SK-N-SH (cell line): ENCODE measurements around the gene EPB41L4A. TPM values are rescaled to one million over a fixed set of nuclear protein-coding genes. Genes with fewer than 3 reads are reported as not detected.

Experiments
- CTCF ChIA-PET: fragments of 300-600, 350-600 bp; formaldehyde crosslinking; extraction: SDS; loops from one replicate; lab custom pipeline; 2021; lab: Yijun Ruan, JAX
- POLR2A ChIA-PET: fragments of 350-600 bp; sonication (Branson Sonifier 250); formaldehyde crosslinking; extraction: SDS; loops from one replicate; lab custom pipeline; 2020; ENCODE audit warnings: antibody characterized with exemption, inconsistent platforms; lab: Yijun Ruan, JAX
- DNase-seq: peaks from one replicate; pipeline ENCODE4 v3.0.0; 2012
- H2AFZ ChIP-seq: fragments of 200-600 bp; sonication (generic); 2 replicates; pipeline ENCODE4 v1.8.1; 2016; ENCODE audit warnings: antibody characterized with exemption, mild to moderate bottlenecking, low read depth
- H3F3A ChIP-seq: fragments of 200-600 bp; sonication (generic); replicated peaks from 2 replicates; pipeline ENCODE3; 2016; ENCODE audit warnings: antibody characterized with exemption, mild to moderate bottlenecking; ENCODE audit not compliant: insufficient read depth
- H3K27ac ChIP-seq, 2 experiments: fragments of 200-500 bp in 1 of 2; fragments of 200-600 bp in 1 of 2; sonication (Bioruptor generic) in 1 of 2; sonication (generic), shearing (Covaris generic) in 1 of 2; 2 replicates each; pipeline versions ENCODE4 v1.5.1 to v1.6.1; 2014 to 2016; ENCODE audit warnings: low read depth in 2 of 2, inconsistent platforms in 1 of 2, low read length in 1 of 2, mild to moderate bottlenecking in 1 of 2, mixed read lengths in 1 of 2
- H3K27me3 ChIP-seq: fragments of 200-600 bp; sonication (generic), shearing (Covaris generic); 2 replicates; pipeline ENCODE4 v1.6.1; 2016; ENCODE audit warnings: mixed run types; ENCODE audit not compliant: insufficient read depth
- H3K36me3 ChIP-seq, 2 experiments: fragments of 200-500 bp in 1 of 2; fragments of 200-600 bp in 1 of 2; sonication (Bioruptor generic) in 1 of 2; sonication (generic) in 1 of 2; replicated peaks in 1 of 2; 2 replicates each; pipeline versions ENCODE3 to v1.5.1; 2014 to 2016; ENCODE audit warnings: low read length in 1 of 2, mild to moderate bottlenecking in 1 of 2; ENCODE audit not compliant: insufficient read depth in 2 of 2, control insufficient read depth in 1 of 2
- H3K4me1 ChIP-seq, 2 experiments: fragments of 200-500 bp in 1 of 2; fragments of 200-600 bp in 1 of 2; sonication (Bioruptor generic) in 1 of 2; sonication (generic), shearing (Covaris generic) in 1 of 2; 2 replicates each; pipeline versions ENCODE4 v1.5.1 to v1.6.1; 2014 to 2016; ENCODE audit warnings: low read depth in 1 of 2, low read length in 1 of 2, mixed run types in 1 of 2; ENCODE audit not compliant: insufficient read depth in 2 of 2, control insufficient read depth in 1 of 2
- H3K4me2 ChIP-seq: fragments of 200-600 bp; sonication (generic), shearing (Covaris generic); 2 replicates; pipeline ENCODE4 v1.6.1; 2017; ENCODE audit warnings: mixed run types
- H3K4me3 ChIP-seq, 2 experiments: fragments of 200-500 bp in 1 of 2; fragments of 200-600 bp in 1 of 2; sonication (Bioruptor generic) in 1 of 2; sonication (generic), shearing (Covaris generic) in 1 of 2; 2 replicates each; pipeline versions ENCODE4 v1.5.1 to v1.8.1; 2014 to 2016; ENCODE audit warnings: low read depth in 2 of 2, inconsistent platforms in 1 of 2, low read length in 1 of 2, mild to moderate bottlenecking in 1 of 2, mixed read lengths in 1 of 2, moderate library complexity in 1 of 2
- H3K79me2 ChIP-seq: fragments of 200-600 bp; sonication (generic); 2 replicates; pipeline ENCODE4 v1.8.1; 2017; ENCODE audit warnings: mild to moderate bottlenecking; ENCODE audit not compliant: insufficient read depth
- H3K9ac ChIP-seq: fragments of 200-600 bp; sonication (generic); 2 replicates; pipeline ENCODE4 v1.6.1; 2017; ENCODE audit warnings: mixed run types
- H3K9me2 ChIP-seq: fragments of 200-600 bp; sonication (generic); 2 replicates; pipeline ENCODE4 v1.6.1; 2017; ENCODE audit warnings: mixed run types
- H3K9me3 ChIP-seq: fragments of 200-600 bp; sonication (generic); 2 replicates; pipeline ENCODE4 v1.6.1; 2017; ENCODE audit warnings: mixed run types, mild to moderate bottlenecking, moderate library complexity
- H4K20me1 ChIP-seq: fragments of 200-600 bp; sonication (generic); 2 replicates; pipeline ENCODE4 v1.6.1; 2017; ENCODE audit warnings: mild to moderate bottlenecking, mixed run types; ENCODE audit not compliant: insufficient read depth
- GATA2 ChIP-seq: sonication (generic); formaldehyde crosslinking; IDR thresholded peaks from 2 replicates; pipeline ENCODE4 v1.5.0; 2020; ENCODE audit warnings: mild to moderate bottlenecking, missing genetic modification reagents
- IRF3 ChIP-seq: fragments of 150-350 bp; IDR thresholded peaks from 2 replicates; pipeline ENCODE4 v1.6.1; 2016; ENCODE audit warnings: mild to moderate bottlenecking, low read depth, low read length
- JUND ChIP-seq: IDR thresholded peaks from 2 replicates; pipeline ENCODE4 v1.4.0; 2012
- MAX ChIP-seq: IDR thresholded peaks from 2 replicates; pipeline ENCODE4 v1.4.0; 2012; ENCODE audit warnings: low read depth
- RCOR1 ChIP-seq: fragments of 150-350 bp; IDR thresholded peaks from 2 replicates; pipeline ENCODE4 v1.6.1; 2017; ENCODE audit warnings: antibody characterized with exemption, low read length
- REST ChIP-seq: IDR thresholded peaks from 2 replicates; pipeline ENCODE4 v1.6.1; 2012; ENCODE audit warnings: mild to moderate bottlenecking, low read depth, low read length, moderate library complexity
- TCF12 ChIP-seq: IDR thresholded peaks from 2 replicates; pipeline ENCODE4 v1.4.0; 2012
- WGBS: methylation state at CpG from one replicate; pipeline ENCODE4 v1.1.6; 2017; ENCODE audit warnings: low lambda C conversion rate; 5-methylcytosine and 5-hydroxymethylcytosine counted together
- polyA plus RNA-seq, 3 experiments: library from polyadenylated mRNA; depleted of rRNA; stranded (reverse); fragments of >200 nt; gene quantifications; 2 replicates each; pipeline ENCODE4 v1.2.3, GENCODE V29; 2012
- TF ChIP-seq, protein P1 (sequence below): IDR thresholded peaks from 2 replicates; pipeline ENCODE4; 2012

EPB41L4A gene
- polyA plus RNA-seq, 1 of the 3 experiments (the other 2 are of a cell fraction) = 0.07 TPM

DNA sequence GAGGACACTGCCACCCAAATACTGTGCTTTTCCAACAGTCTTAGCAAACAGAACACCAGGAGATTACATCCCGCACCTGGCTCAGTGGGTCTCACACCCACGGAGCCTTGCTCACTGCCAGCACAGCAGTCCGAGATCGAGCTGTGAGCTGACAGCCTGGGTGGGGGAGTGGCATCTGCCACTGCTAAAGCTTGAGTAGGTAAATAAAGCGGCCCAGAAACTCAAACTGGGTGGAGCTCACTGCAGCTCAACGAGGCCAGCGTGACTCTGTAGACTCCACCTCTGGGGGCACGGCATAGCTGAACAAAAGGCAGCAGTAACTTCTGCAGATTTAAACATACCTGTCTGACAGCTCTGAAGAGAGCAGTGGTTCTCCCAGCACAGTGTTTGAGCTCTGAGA lies 28.8 kb downstream of the EPB41L4A start:
- TF ChIP-seq TCF12 = no peak
- TF ChIP-seq GATA2 (CRISPR knock-in tag) = no peak
- no peak for TF ChIP-seq JUND
- TF ChIP-seq REST = no peak
- TF ChIP-seq MAX = no peak
- Histone ChIP-seq H3F3A (no peaks in the 10 kb centered on the region), H4K20me1 (no peaks in the 10 kb centered on the region), H3K27me3 (no peaks in the 10 kb centered on the region), H2AFZ (no peak overlapping the region), H3K4me2 (no peak overlapping the region), H3K79me2 (no peaks in the 10 kb centered on the region), H3K36me3 (no peaks in the 10 kb centered on the region), H3K4me3 (no peak overlapping the region), H3K4me1 (no peaks in the 10 kb centered on the region; a peak in 1 of 4 replicates), H3K9me3 (no peaks in the 10 kb centered on the region), H3K27ac (no peak overlapping the region), H3K9ac (no peak overlapping the region), H3K9me2 (no peaks in the 10 kb centered on the region)
- 63% methylated on average over 6 of the region's 8 CpGs for WGBS
- POLR2A ChIA-PET = no interaction called here
- DNase-seq = no peak
- CTCF ChIA-PET = interaction anchor here (2.5 kb wide), 1 partner anchor 30 kb away, joined by 8 read pairs; no protein-coding TSS in a partner anchor

- no peaks in the 10 kb centered on the region for H3K27me3 ChIP-seq
- H2AFZ ChIP-seq = no peak overlapping the region
- no peak overlapping the region for H3K27ac ChIP-seq
- H3K9ac ChIP-seq = no peak overlapping the region
- CTCF ChIA-PET = interaction anchor here (0.6 to 5.1 kb wide), 3 partner anchors 31 to 84 kb away, joined by 4 to 21 read pairs (median 8); partner anchors contain the start of gene EPB41L4A
- no peak overlapping the region for H3K4me3 ChIP-seq
- no peaks in the 10 kb centered on the region for H3K9me3 ChIP-seq
- DNase-seq = no peak
- no peak for TF ChIP-seq RCOR1
- TF ChIP-seq, protein P1, sequence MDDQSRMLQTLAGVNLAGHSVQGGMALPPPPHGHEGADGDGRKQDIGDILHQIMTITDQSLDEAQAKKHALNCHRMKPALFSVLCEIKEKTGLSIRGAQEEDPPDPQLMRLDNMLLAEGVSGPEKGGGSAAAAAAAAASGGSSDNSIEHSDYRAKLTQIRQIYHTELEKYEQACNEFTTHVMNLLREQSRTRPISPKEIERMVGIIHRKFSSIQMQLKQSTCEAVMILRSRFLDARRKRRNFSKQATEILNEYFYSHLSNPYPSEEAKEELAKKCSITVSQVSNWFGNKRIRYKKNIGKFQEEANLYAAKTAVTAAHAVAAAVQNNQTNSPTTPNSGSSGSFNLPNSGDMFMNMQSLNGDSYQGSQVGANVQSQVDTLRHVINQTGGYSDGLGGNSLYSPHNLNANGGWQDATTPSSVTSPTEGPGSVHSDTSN = no peak
- no peak for TF ChIP-seq IRF3
- WGBS = 75% methylated on average over 3 of the region's 3 CpGs
- no peaks in the 10 kb centered on the region for H4K20me1 ChIP-seq
- H3K4me2 ChIP-seq = no peak overlapping the region
- H3F3A ChIP-seq = no peaks in the 10 kb centered on the region
- POLR2A ChIA-PET = no interaction called here
- no peaks in the 10 kb centered on the region for H3K79me2 ChIP-seq
- H3K36me3 ChIP-seq = no peaks in the 10 kb centered on the region
- no peaks in the 10 kb centered on the region for H3K9me2 ChIP-seq
- H3K4me1 ChIP-seq = no peaks in the 10 kb centered on the region; a peak in 1 of 4 replicates
These were observed 30.3 kb downstream of the EPB41L4A start for GRCh38 chr5:112388739-112389138.
